Caco-2 (cell line): ENCODE data around the gene CNKSR3. TPM values are rescaled to one million over a fixed set of nuclear protein-coding genes. Genes with fewer than 3 reads are reported as not detected.

ENCODE experiments used
- BruUV-seq: library from RNA; stranded (reverse); fragments of 400-500 nt; replicated peaks from 2 replicates; lab custom pipeline; 2021; lab: Mats Ljungman, UMichigan
- CTCF ChIA-PET: fragments of 300-600 bp; sonication (Branson Sonifier 250); formaldehyde crosslinking; loops from one replicate; lab custom pipeline; 2022; ENCODE audit warnings: antibody characterized with exemption; lab: Charles Lee
- POLR2A ChIA-PET: fragments of 300-600 bp; sonication (Branson Sonifier 250); formaldehyde crosslinking; loops from one replicate; lab custom pipeline; 2022; ENCODE audit warnings: antibody characterized with exemption; lab: Charles Lee
- DNase-seq, 2 experiments: peaks; one replicate each; pipeline versions ENCODE4 v3.0.0 to v3.0.0-alpha.2; 2020 to 2022
- H3K27me3 ChIP-seq: replicated peaks from 2 replicates; pipeline ENCODE4 v1.6.0; 2011; ENCODE audit warnings: low read length; ENCODE audit not compliant: control insufficient read depth, insufficient read depth
- H3K36me3 ChIP-seq: 2 replicates; pipeline ENCODE4 v1.5.1; 2011; ENCODE audit warnings: low read length; ENCODE audit not compliant: control insufficient read depth, insufficient read depth
- H3K4me1 ChIP-seq: fragments of 250-450 bp; sonication (Bioruptor Pico); 2 replicates; pipeline ENCODE4 v1.5.1; 2020; ENCODE audit warnings: mild to moderate bottlenecking
- H3K4me3 ChIP-seq: 2 replicates; pipeline ENCODE4 v1.5.1; 2011; ENCODE audit warnings: low read depth, mild to moderate bottlenecking, control low read depth, low read length
- H3K9me3 ChIP-seq: fragments of 250-450 bp; sonication (Bioruptor Pico); 2 replicates; pipeline ENCODE4 v1.5.1; 2020; ENCODE audit warnings: mild to moderate bottlenecking, moderate library complexity
- H3K27ac Mint-ChIP-seq: one replicate; pipeline ENCODE4 v1.8.0; 2022; ENCODE audit warnings: mixed read lengths; ENCODE audit not compliant: unreplicated experiment
- H3K27me3 Mint-ChIP-seq: one replicate; pipeline ENCODE4 v1.8.0; 2022; ENCODE audit warnings: mixed read lengths; ENCODE audit not compliant: insufficient read depth, unreplicated experiment
- H3K36me3 Mint-ChIP-seq: one replicate; pipeline ENCODE4 v1.8.0; 2022; ENCODE audit warnings: mild to moderate bottlenecking, mixed read lengths; ENCODE audit not compliant: insufficient read depth, unreplicated experiment
- H3K4me1 Mint-ChIP-seq: one replicate; pipeline ENCODE4 v1.8.0; 2022; ENCODE audit warnings: low read depth, mixed read lengths; ENCODE audit not compliant: unreplicated experiment
- H3K4me3 Mint-ChIP-seq: one replicate; pipeline ENCODE4 v1.8.0; 2022; ENCODE audit warnings: mild to moderate bottlenecking, moderate library complexity, mixed read lengths; ENCODE audit not compliant: unreplicated experiment
- H3K9me3 Mint-ChIP-seq: one replicate; pipeline ENCODE4 v1.8.0; 2022; ENCODE audit warnings: mixed read lengths; ENCODE audit not compliant: unreplicated experiment
- CTCF ChIP-seq, 2 experiments: fragments of 200-600 bp in 1 of 2; IDR thresholded peaks; 1 replicate in 1 of 2; 2 replicates in 1 of 2; pipeline versions ENCODE4 v1.5.1 to v1.8.0; 2011 to 2022; ENCODE audit warnings: antibody characterized with exemption in 1 of 2, control low read depth in 1 of 2, inconsistent platforms in 1 of 2, low read depth in 1 of 2, low read length in 1 of 2, mild to moderate bottlenecking in 1 of 2, moderate library complexity in 1 of 2; ENCODE audit not compliant: insufficient read depth in 1 of 2, severe bottlenecking in 1 of 2, unreplicated experiment in 1 of 2
- intact Hi-C: fragments of 100-400 bp; cut with micrococcal nuclease; formaldehyde crosslinking; loops from one replicate; pipeline ENCODE4 v1.10.0; 2022; ENCODE audit not compliant: unreplicated experiment
- total RNA-seq: library from RNA; stranded (reverse); gene quantifications from 2 replicates; pipeline ENCODE4 v1.2.3, GENCODE V29; 2022

Gene CNKSR3
- total RNA-seq, 1 experiment from 2014 or later = 33.1 TPM

GRCh38 chr6:154478021-154478700, 32.3 kb downstream of the CNKSR3 start:
- Mint-ChIP-seq H3K4me3 (no peak overlapping the region), H3K36me3 (peaks cover 14% of the 10 kb centered on the region), H3K27me3 (no peaks in the 10 kb centered on the region), H3K4me1 (peaks cover 29% of the 10 kb centered on the region), H3K27ac (peak overlapping the region; percentile 28), H3K9me3 (no peaks in the 10 kb centered on the region)
- peaks cover 9% of the 10 kb centered on the region; the same call in 1 of the 2 replicates for H3K4me1 ChIP-seq
- H3K27me3 ChIP-seq = no peaks in the 10 kb centered on the region
- no peak for TF ChIP-seq CTCF (IDR thresholded peaks at IDR 0.05; ENCODE audit: insufficient read depth in 1 of 2, low read depth in 1 of 2, low read length in 1 of 2, severe bottlenecking in 1 of 2, unreplicated experiment in 1 of 2)
- no peaks in the 10 kb centered on the region for H3K9me3 ChIP-seq
- H3K4me3 ChIP-seq = no peak overlapping the region
- H3K36me3 ChIP-seq = peaks cover 4% of the 10 kb centered on the region; the same call in 1 of the 2 replicates
- ChIA-PET POLR2A (no interaction called here), CTCF (no interaction called here)
- DNase-seq = no peak
- no TSS peak for BruUV-seq
- intact Hi-C loops = no loop called here

- TF ChIP-seq CTCF (IDR thresholded peaks at IDR 0.05; ENCODE audit: insufficient read depth in 1 of 2, low read depth in 1 of 2, low read length in 1 of 2, severe bottlenecking in 1 of 2, unreplicated experiment in 1 of 2) = no peak
- Mint-ChIP-seq H3K27me3 (no peaks in the 10 kb centered on the region), H3K27ac (no peak overlapping the region), H3K4me1 (peaks cover 29% of the 10 kb centered on the region), H3K4me3 (no peak overlapping the region), H3K9me3 (no peaks in the 10 kb centered on the region), H3K36me3 (peaks cover 21% of the 10 kb centered on the region)
- intact Hi-C loops = no loop called here
- CTCF ChIA-PET = no interaction called here
- H3K9me3 ChIP-seq = no peaks in the 10 kb centered on the region
- DNase-seq = no peak
- H3K27me3 ChIP-seq = no peaks in the 10 kb centered on the region
- POLR2A ChIA-PET = no interaction called here
- no TSS peak for BruUV-seq
- H3K4me1 ChIP-seq = peaks cover 9% of the 10 kb centered on the region; the same call in 1 of the 2 replicates
- H3K4me3 ChIP-seq = no peak overlapping the region
- H3K36me3 ChIP-seq = peaks cover 4% of the 10 kb centered on the region; the same call in 1 of the 2 replicates
These were observed 34.0 kb downstream of the CNKSR3 start for GRCh38 chr6:154476494-154476893.

GRCh38 chr6:154474648-154475428, 35.6 kb downstream of the CNKSR3 start:
- Histone ChIP-seq H3K36me3 (peaks cover 4% of the 10 kb centered on the region; the same call in 1 of the 2 replicates), H3K9me3 (no peaks in the 10 kb centered on the region), H3K4me1 (peaks cover 8% of the 10 kb centered on the region; the same call in 1 of the 2 replicates), H3K27me3 (no peaks in the 10 kb centered on the region), H3K4me3 (no peak overlapping the region)
- ChIA-PET POLR2A (no interaction called here), CTCF (no interaction called here)
- intact Hi-C loops = no loop called here
- TF ChIP-seq CTCF (IDR thresholded peaks at IDR 0.05; ENCODE audit: insufficient read depth in 1 of 2, low read depth in 1 of 2, low read length in 1 of 2, severe bottlenecking in 1 of 2, unreplicated experiment in 1 of 2) = no peak
- Mint-ChIP-seq H3K27ac (peak overlapping the region; percentile 58), H3K4me1 (peaks cover 27% of the 10 kb centered on the region), H3K4me3 (no peak overlapping the region), H3K27me3 (no peaks in the 10 kb centered on the region), H3K9me3 (no peaks in the 10 kb centered on the region), H3K36me3 (peaks cover 21% of the 10 kb centered on the region)
- DNase-seq = peak in 1 of 2 experiments; percentile 3
- BruUV-seq = no TSS peak
